ENCODE results near the gene FAM124A. TPM values are rescaled to one million over a fixed set of nuclear protein-coding genes. Genes with fewer than 3 reads are reported as not detected.
"Not testable (repeated sequence)": the region's sequence is repeated elsewhere in the genome, so short reads cannot be mapped to it uniquely, and the experiment has no call there.

The FAM124A gene
- total RNA-seq, 4 donors from 2014 or later = 0.35 to 3.2 (median 1.5) TPM

DNA sequence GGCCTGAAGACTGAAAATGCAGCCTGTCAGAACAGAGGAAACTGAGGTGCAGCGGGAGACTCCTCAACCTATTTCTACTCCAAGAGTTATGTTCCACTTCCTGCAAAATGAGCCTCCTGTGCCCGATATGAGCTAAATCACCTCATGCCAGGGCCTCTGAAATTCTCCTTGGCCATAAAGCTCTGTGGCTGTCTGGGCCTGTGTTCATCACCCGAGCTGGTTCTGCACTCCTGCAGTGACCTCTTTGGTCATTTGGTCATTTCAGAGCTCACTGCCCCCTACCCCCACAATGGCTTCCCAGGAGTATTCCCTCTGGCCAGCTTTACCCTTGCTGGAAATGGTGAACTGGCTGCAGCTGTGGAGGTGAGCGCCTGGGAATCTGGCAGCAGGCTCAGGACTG lies 65.6 kb downstream of the FAM124A start:
- no peaks in the 10 kb centered on the region for H3K36me3 ChIP-seq
- no peak overlapping the region for H3K4me3 ChIP-seq
- no peaks in the 10 kb centered on the region for H3K4me1 ChIP-seq
- TF ChIP-seq, protein P1, sequence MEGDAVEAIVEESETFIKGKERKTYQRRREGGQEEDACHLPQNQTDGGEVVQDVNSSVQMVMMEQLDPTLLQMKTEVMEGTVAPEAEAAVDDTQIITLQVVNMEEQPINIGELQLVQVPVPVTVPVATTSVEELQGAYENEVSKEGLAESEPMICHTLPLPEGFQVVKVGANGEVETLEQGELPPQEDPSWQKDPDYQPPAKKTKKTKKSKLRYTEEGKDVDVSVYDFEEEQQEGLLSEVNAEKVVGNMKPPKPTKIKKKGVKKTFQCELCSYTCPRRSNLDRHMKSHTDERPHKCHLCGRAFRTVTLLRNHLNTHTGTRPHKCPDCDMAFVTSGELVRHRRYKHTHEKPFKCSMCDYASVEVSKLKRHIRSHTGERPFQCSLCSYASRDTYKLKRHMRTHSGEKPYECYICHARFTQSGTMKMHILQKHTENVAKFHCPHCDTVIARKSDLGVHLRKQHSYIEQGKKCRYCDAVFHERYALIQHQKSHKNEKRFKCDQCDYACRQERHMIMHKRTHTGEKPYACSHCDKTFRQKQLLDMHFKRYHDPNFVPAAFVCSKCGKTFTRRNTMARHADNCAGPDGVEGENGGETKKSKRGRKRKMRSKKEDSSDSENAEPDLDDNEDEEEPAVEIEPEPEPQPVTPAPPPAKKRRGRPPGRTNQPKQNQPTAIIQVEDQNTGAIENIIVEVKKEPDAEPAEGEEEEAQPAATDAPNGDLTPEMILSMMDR (IDR thresholded peaks at IDR 0.05) = no peak
- TF ChIP-seq POLR2A (IDR thresholded peaks at IDR 0.05) = no peak
- DNase-seq = no peak
- no peaks in the 10 kb centered on the region for H3K9me3 ChIP-seq
- no peak overlapping the region for H3K27ac ChIP-seq
- no peaks in the 10 kb centered on the region for H3K27me3 ChIP-seq

DNA sequence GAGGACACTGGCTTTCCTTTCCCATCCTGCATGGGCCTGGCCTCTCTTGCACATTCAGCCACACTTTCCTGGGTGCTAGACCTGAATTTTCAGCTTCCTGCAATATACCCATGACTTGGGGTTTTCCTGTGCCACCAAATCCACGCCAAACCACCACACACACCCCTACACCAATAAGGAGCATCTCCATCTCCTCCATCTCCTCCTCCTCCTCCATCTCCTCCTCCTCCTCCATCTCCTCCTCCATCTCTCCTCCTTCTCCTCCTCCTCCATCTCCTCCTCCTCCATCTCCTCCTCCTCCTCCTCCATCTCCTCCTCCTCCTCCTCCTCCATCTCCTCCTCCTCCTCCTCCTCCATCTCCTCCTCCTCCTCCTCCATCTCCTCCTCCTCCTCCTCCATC lies 66.1 kb downstream of the FAM124A start:
- DNase-seq, H3K9me3 ChIP-seq: not testable (repeated sequence)

DNA sequence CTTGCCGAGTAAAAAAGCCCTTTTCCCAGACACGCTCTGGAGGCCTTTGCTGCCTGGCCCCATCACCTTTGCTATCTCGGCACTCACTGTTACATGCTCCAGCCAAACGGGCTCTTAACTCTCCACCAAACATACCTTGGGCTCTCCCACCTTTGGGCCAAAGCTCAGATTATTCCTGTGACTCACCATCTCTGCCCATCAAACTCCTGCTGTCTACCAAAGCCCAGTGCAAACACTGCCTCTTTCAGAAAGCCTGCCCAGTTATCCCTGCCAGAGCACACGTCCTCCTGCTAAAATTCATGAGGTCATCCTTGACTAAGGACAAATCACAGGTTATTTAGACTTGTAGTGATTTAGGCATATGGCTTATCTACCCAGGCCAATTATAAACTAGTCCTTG lies 69.1 kb downstream of the FAM124A start:
- H3K4me3 ChIP-seq = no peak overlapping the region
- H3K9me3 ChIP-seq = no peaks in the 10 kb centered on the region
- no peaks in the 10 kb centered on the region for H3K4me1 ChIP-seq
- H3K36me3 ChIP-seq = no peaks in the 10 kb centered on the region
- peak overlapping the region in 1 of 4 donors; percentile 11 for H3K27ac ChIP-seq
- TF ChIP-seq, protein P1 (IDR thresholded peaks at IDR 0.05) = no peak
- no peak for DNase-seq
- no peaks in the 10 kb centered on the region for H3K27me3 ChIP-seq

More for the DNA sequence above, 66.1 kb downstream of the FAM124A start:
- H3K4me1 ChIP-seq, H3K36me3 ChIP-seq, H3K27ac ChIP-seq, H3K4me3 ChIP-seq, H3K27me3 ChIP-seq: not testable (repeated sequence)

DNA sequence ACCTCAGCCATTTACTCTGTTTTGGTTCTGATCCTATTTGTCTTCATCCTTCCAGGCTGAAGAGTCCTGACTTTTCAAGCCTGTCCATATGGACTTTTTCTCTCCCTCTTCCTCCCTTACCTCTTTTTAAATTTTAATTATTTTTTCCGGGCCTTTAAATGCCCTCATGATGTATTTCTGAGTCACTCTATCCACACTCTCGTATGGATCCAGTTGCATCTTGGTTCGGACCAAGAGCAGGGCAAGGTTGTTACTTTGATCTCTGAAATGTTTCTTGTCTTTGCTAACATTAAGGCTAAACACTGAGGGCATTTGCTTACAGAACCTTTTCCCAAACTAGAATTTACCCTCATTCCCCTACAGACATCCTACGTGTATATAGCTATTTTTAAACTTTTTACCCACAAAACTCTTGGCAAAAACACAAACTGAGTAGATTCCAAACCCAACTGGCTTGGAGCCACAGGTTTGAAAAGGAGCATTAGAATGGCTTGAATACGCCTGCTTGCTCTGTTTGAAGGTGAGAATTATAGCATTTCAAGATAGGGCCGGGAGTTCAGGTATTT lies 69.9 kb downstream of the FAM124A start:
- no peak for TF ChIP-seq POLR2A (IDR thresholded peaks at IDR 0.05)
- TF ChIP-seq, protein P1 (IDR thresholded peaks at IDR 0.05) = no peak
- no peak for DNase-seq
- Histone ChIP-seq H3K4me3 (no peak overlapping the region), H3K36me3 (no peaks in the 10 kb centered on the region), H3K9me3 (no peaks in the 10 kb centered on the region), H3K27ac (peak overlapping the region in 1 of 4 donors; percentile 11), H3K4me1 (no peaks in the 10 kb centered on the region), H3K27me3 (no peaks in the 10 kb centered on the region)

DNA sequence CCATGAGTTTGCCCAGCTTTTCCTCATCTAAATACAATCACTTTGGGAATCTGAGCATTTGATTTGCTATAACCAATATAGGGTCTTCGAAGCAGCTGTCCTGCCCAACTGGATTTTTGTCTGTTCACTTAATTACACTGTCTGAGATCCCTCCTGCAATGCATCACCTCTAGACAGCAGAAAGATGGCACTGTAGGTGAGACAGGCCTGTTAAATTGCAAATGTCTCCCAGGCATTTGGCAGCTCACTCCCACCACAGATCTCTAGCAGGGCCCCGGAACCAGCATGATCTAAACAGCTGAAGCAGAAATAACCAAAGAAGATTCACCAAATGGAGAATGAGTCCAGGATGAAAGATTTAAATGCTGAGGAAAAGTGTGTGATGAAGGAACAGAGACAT lies 75.4 kb downstream of the FAM124A start:
- no peak for TF ChIP-seq POLR2A (IDR thresholded peaks at IDR 0.05)
- TF ChIP-seq, protein P1 (IDR thresholded peaks at IDR 0.05) = no peak
- no peaks in the 10 kb centered on the region for H3K9me3 ChIP-seq
- DNase-seq = no peak

DNA sequence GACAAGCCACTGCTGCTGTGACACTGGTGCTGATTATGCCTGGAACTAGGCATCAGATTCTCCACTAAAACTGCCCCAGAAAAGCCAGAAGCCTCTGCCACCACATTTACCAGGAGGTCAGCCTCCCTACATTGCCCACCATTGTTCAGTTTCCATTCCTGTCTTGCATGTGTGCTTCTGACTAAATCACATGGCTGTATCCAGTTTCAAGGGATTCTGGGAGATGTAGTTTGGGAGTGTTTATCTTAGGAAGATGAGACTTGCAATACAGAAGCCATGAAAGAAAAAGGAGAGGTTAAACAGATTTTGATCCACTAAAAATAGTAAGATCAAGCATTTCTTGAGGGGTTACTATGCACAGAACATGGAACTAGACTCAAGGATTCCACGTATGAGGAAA lies 76.6 kb downstream of the FAM124A start:
- no peaks in the 10 kb centered on the region for H3K9me3 ChIP-seq
- H3K36me3 ChIP-seq = no peaks in the 10 kb centered on the region
- no peak overlapping the region for H3K27ac ChIP-seq
- no peak for TF ChIP-seq POLR2A (IDR thresholded peaks at IDR 0.05)
- TF ChIP-seq, protein P1 (IDR thresholded peaks at IDR 0.05) = no peak
- no peak overlapping the region for H3K4me3 ChIP-seq
- H3K27me3 ChIP-seq = no peaks in the 10 kb centered on the region
- DNase-seq = no peak
- H3K4me1 ChIP-seq = no peaks in the 10 kb centered on the region

More for the DNA sequence above, 75.4 kb downstream of the FAM124A start:
- Histone ChIP-seq H3K27ac (no peak overlapping the region), H3K4me1 (no peaks in the 10 kb centered on the region), H3K36me3 (no peaks in the 10 kb centered on the region), H3K27me3 (no peaks in the 10 kb centered on the region), H3K4me3 (no peak overlapping the region)
